Pancreas (tissue), 10 donors: ENCODE measurements around the gene SLC12A8. TPM values are rescaled to one million over a fixed set of nuclear protein-coding genes. Genes with fewer than 3 reads are reported as not detected.

ENCODE experiments used
- ATAC-seq, 4 donors: fragments of 200-7000 bp; cut with Tn5 transposase; one replicate each; pipeline versions ENCODE4 v1.8.0 to v1.9.1; 2020; ENCODE audit warnings: mild to moderate bottlenecking in 4 of 4, moderate library complexity in 4 of 4
- DNase-seq, 6 donors: peaks; one replicate each; pipeline ENCODE4 v3.0.0-alpha.2; 2020
- FAIRE-seq: peaks from 2 replicates; lab custom pipeline; 2012; peaks lifted over from hg19 to GRCh38; lab: Jason Lieb, UNC
- H3K27ac ChIP-seq, 4 donors: fragments of 200-600 bp; sonication (generic); 1 replicate in 3 of 4; 2 replicates in 1 of 4; pipeline versions ENCODE4 v1.5.0 to v1.8.0; 2020
- H3K27me3 ChIP-seq, 4 donors: fragments of 200-600 bp; one replicate each; pipeline ENCODE4 v1.8.0; 2021
- H3K36me3 ChIP-seq, 3 donors: fragments of 200-600 bp; sonication (generic) in 1 of 3; one replicate each; pipeline versions ENCODE4 v1.5.0 to v1.8.0; 2020 to 2021
- H3K4me1 ChIP-seq, 3 donors: fragments of 200-600 bp; one replicate each; pipeline ENCODE4 v1.8.0; 2021
- H3K4me3 ChIP-seq, 4 donors: fragments of 200-600 bp; sonication (generic) in 2 of 4; one replicate each; pipeline versions ENCODE4 v1.5.0 to v1.8.0; 2020 to 2021
- H3K9me3 ChIP-seq, 4 donors: fragments of 200-600 bp; one replicate each; pipeline ENCODE4 v1.8.0; 2021
- WGBS, 2 donors: extraction: QIAGEN DNeasy Blood & Tissue Kit; methylation state at CpG; one replicate each; pipeline ENCODE4 v1.1.7; 2013; 5-methylcytosine and 5-hydroxymethylcytosine counted together
- intact Hi-C, 3 donors: fragments of 100-400 bp; cut with DNase I; formaldehyde crosslinking; loops; one replicate each; pipeline versions ENCODE4 v1.11.1 to v1.14.2; 2022
- polyA plus RNA-seq, 2 donors: library from polyadenylated mRNA; stranded (reverse); fragments of 200-250 nt; gene quantifications; one replicate each; pipeline ENCODE4 v1.2.3, GENCODE V29; 2013
- total RNA-seq, 6 donors: library from RNA; stranded (reverse); fragmentation: NEBNext Ultra II Directional in 4 of 6; extraction: Animal tissue kit (Norgen Biotek cat#: 25700) in 4 of 6; gene quantifications; one replicate each; pipeline versions ENCODE4 v1.2.1 to v1.2.4, GENCODE V29; 2021 to 2023
- TF ChIP-seq, protein P1 (sequence below), 4 donors: fragments of 200-600 bp; sonication (generic) in 3 of 4; IDR thresholded peaks; one replicate each; pipeline versions ENCODE4 v1.5.0 to v1.8.0; 2021; ENCODE audit warnings: antibody characterized with exemption in 4 of 4
- donor health status: healthy with polysubstance abuse.
- donor health status: DM: no; HTN: no; CAD: no; lungs with moderate emphysema.
- donor health status: DM: no; HTN: no; CAD: no.
- donor health status: control.
- donor health status: control.
- donor health status: Bipolar disorder and iron deficiency.
- donor health status: DM: yes; HTN: yes; CAD: no.
- donor health status: DM: no; HTN: no; CAD: no.
- donor health status: DM: no; HTN: no; CAD: no.
- donor health status: DM: yes; HTN: yes; CAD: no.

Gene SLC12A8
- total and polyA plus RNA-seq, 8 donors = 6.6 to 16.2 (median 12.5) TPM

DNA sequence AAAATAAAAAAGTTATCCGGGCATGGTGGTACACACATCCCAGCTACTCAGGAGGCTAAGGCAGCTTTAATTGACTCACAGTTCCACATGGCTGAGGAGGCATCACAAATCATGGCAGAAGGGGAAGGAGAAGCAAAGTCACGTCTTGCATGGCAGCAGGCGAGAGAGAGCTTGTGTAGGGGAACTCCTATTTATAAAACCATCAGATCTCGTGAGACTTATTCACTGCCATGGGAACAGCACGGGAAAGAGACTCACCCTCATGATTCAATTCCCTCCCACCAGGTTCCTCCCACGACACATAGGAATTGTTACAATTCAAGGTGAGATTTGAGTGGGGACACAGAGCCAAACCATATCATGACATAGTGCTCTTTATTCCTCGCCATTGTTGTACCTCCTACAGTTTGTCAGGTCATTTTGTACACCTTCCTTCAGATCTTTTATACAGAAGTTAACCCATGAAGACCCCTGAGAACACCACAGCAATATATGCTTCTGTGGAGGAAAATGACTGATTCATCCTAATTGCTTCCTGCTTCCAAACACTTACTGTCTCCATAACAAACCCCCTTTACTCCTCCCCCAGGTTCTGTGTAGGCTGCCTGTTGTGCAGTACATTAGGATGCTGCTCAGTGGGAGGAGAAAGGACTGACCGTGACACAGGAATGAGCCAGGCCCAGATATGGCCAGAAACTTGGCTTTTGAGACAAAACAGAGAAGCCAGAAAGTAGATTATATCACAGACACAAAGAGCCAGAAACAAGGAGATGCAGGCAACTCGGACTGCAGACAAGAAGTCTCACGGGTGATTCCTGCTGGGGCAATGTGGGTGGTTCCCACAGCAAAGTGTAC, 88.9 kb downstream of the SLC12A8 start:
- no peaks in the 10 kb centered on the region for H3K36me3 ChIP-seq
- intact Hi-C loops = no loop called here
- H3K27me3 ChIP-seq = no peaks in the 10 kb centered on the region
- DNase-seq (no peak), ATAC-seq (no peak), FAIRE-seq (no peak)
- no peak overlapping the region for H3K27ac ChIP-seq
- H3K4me3 ChIP-seq = no peak overlapping the region
- no peaks in the 10 kb centered on the region for H3K4me1 ChIP-seq
- TF ChIP-seq, protein P1, sequence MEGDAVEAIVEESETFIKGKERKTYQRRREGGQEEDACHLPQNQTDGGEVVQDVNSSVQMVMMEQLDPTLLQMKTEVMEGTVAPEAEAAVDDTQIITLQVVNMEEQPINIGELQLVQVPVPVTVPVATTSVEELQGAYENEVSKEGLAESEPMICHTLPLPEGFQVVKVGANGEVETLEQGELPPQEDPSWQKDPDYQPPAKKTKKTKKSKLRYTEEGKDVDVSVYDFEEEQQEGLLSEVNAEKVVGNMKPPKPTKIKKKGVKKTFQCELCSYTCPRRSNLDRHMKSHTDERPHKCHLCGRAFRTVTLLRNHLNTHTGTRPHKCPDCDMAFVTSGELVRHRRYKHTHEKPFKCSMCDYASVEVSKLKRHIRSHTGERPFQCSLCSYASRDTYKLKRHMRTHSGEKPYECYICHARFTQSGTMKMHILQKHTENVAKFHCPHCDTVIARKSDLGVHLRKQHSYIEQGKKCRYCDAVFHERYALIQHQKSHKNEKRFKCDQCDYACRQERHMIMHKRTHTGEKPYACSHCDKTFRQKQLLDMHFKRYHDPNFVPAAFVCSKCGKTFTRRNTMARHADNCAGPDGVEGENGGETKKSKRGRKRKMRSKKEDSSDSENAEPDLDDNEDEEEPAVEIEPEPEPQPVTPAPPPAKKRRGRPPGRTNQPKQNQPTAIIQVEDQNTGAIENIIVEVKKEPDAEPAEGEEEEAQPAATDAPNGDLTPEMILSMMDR (IDR thresholded peaks at IDR 0.05) = no peak
- no peaks in the 10 kb centered on the region for H3K9me3 ChIP-seq
- 91 to 96% methylated on average over 10 of the region's 10 CpGs for WGBS, 2 donors

DNA sequence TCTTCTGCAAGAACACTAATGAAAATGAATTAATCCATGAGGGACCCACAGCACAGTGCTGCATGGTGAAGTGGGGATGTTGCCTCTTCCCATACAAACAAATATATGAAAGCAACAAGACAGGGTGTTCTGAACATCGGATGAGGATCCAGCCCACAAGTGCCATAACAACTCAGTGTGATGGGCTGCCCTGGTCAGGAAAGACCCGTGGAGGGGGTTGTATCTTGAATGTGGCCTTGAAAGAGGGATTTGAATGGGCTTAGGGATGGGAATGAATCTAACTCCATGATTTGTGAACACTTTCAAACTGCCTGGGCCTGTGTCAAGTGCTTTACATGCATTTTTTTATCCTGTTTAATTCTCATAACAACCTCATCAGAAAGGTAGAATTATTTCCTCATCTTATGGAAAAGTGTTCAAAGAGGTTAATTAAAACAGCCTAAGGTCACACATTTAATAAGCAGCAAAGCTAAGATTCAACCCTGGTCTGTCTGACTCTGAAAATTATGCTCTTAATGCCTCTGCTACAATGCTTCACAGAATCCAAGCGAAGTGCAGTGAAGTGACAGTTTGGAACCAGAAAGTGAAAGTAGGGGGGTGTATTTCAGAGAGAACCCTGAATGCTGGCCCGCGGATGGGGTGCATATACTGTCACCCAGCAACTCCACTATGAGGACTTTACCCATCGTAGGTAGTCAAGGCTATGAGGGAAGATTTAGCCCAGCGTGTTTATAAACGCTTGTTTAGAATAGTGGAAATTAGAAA, 91.1 kb downstream of the SLC12A8 start:
- TF ChIP-seq, protein P1 (IDR thresholded peaks at IDR 0.05) = no peak
- WGBS, 2 donors = 87 to 88% methylated on average over 8 of the region's 8 CpGs
- H3K9me3 ChIP-seq = no peaks in the 10 kb centered on the region
- H3K4me1 ChIP-seq = peaks cover 0 to 8% (median 3%) of the 10 kb centered on the region in 3 donors
- no peak for DNase-seq
- H3K4me3 ChIP-seq = no peak overlapping the region
- no peak overlapping the region for H3K27ac ChIP-seq
- no peak for ATAC-seq
- H3K36me3 ChIP-seq = no peaks in the 10 kb centered on the region
- no peaks in the 10 kb centered on the region for H3K27me3 ChIP-seq
- no peak for FAIRE-seq
- intact Hi-C loops = no loop called here

DNA sequence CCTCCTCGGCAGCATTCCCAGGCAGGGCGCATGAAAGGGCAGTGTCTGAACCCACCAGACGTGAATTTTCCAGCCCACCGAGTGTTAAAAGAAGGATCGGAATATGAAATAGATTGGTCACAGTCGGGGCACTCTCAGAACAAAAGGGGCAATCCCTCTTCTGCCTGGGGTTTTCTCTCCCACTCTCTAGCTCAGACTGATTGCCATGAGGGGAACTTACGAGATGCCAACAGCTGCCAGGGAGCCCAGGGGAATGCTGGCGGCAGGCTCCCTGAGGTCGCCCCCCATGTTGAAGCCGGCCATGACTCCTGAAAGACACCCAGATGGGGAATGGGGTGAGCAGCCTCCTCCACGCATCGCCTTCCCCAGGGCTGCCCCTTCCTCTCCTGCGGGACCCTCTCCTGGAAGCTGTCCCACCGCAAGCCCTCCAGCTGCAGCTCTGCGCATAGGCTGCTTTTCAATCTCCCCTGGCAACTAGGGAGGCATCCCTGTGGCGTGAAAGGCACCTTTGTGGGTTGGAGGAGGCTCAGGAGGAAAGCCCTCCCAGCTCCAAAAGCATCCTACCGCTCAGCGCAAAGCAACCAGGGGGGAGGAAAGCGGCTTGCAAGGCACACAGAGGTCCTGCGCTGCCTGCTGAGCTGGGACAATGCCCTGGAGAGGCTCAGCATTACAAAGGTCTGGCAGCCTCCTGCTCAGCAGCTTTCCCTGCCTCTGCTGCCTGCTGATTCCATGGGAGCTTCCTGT, 92.0 kb downstream of the SLC12A8 start:
- no peak overlapping the region for H3K4me3 ChIP-seq
- no peak for DNase-seq
- TF ChIP-seq, protein P1 (IDR thresholded peaks at IDR 0.05) = no peak

DNA sequence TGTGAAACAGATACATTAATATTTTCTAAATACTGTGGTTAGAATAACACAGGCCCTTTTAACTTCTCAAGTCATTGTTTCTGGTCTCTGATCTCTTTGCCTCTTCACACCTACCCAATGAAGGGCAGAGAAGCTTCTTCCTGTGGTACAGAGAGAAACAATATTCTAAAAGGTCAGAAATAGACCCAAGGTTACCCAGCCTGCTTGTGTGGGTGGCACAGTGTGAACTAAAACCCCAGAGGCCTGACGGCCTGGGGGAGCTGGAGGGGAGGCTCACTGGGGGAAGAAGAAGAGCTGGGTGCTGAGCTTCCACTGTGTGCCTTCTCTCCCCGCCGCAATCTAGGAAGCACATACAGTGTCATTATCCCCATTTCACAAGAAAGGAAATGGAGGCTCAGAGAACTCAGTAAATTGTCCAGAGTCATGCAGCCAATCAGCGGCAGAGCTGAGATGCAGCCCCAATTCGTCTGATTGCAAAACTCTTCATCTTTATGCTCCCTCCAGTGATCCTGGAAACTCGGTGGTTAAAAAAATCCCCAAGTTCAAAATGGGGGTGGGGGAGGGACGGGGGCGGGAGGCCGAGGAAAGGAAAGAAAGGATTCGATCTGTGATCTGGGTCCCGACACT, 92.7 kb downstream of the SLC12A8 start:
- intact Hi-C loops = no loop called here
- WGBS, 2 donors = 77 to 90% methylated on average over 11 of the region's 11 CpGs
- FAIRE-seq (no peak), ATAC-seq (no peak), DNase-seq (no peak)
- Histone ChIP-seq H3K36me3 (no peaks in the 10 kb centered on the region), H3K4me3 (no peak overlapping the region), H3K9me3 (no peaks in the 10 kb centered on the region), H3K27ac (no peak overlapping the region), H3K4me1 (peaks cover 0 to 8% (median 3%) of the 10 kb centered on the region in 3 donors), H3K27me3 (no peaks in the 10 kb centered on the region)
- TF ChIP-seq, protein P1 (IDR thresholded peaks at IDR 0.05) = no peak

More for the DNA sequence above, 92.0 kb downstream of the SLC12A8 start:
- FAIRE-seq (no peak), ATAC-seq (no peak)
- no peak overlapping the region for H3K27ac ChIP-seq
- no peaks in the 10 kb centered on the region for H3K27me3 ChIP-seq
- H3K9me3 ChIP-seq = no peaks in the 10 kb centered on the region
- 86 to 88% methylated on average over 19 to 20 of the region's 20 CpGs for WGBS, 2 donors
- H3K36me3 ChIP-seq = no peaks in the 10 kb centered on the region
- intact Hi-C loops = no loop called here
- H3K4me1 ChIP-seq = peaks cover 0 to 8% (median 3%) of the 10 kb centered on the region in 3 donors
